ENCODE measurements around the gene KPNA4.

DNA sequence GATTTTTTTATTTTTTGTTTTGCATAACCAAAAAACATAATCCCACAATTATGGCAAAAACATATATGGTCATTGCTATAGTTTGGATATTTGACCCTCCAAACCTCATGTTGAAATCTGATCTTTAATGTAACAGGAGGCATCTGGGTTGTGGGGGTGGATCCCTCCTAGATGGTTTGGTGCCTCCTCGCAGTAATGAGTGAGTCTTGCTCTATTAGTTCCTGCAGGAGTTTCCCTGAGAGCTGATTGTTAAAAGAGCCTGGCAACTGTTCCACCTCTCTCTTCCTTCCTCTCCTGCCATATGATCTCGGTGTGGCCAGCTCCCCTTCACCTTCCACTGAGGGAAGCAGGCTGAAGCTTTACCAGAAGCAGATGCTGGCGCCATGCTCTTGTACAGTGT, 82.6 kb downstream of the KPNA4 start:
- no peak for TF ChIP-seq GATA2 (IDR thresholded peaks at IDR 0.05; ENCODE audit: low read depth, low read length)
- TF ChIP-seq GATA3 (IDR thresholded peaks at IDR 0.05; ENCODE audit: low read depth, low read length) = no peak
